NCI-H2029 treated with DMSO at 0.1 percent for 48 hours (cell line): Measurements from ENCODE around the gene WRAP53.

Experiments used
- DNase-seq: peaks from one replicate; lab custom pipeline; 2025; lab: John Stamatoyannopoulos, UW

The WRAP53 gene

DNA sequence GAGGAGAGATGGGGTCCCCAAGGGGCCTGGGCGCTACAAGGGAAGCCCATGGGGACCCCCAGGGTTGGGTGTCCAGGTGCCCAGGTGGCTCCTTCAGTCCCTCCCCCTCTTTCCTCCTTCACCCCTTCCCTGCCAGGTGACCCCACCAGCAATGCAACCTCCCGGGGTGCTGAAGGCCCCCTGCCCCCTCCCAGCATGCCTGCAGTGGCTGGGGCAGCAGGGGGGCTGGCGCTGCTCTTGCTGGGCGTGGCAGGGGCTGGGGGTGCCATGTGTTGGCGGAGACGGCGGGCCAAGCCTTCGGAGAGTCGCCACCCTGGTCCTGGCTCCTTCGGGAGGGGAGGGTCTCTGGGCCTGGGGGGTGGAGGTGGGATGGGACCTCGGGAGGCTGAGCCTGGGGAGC lies 20.8 kb downstream of the WRAP53 start:
- DNase-seq: no peak

DNA sequence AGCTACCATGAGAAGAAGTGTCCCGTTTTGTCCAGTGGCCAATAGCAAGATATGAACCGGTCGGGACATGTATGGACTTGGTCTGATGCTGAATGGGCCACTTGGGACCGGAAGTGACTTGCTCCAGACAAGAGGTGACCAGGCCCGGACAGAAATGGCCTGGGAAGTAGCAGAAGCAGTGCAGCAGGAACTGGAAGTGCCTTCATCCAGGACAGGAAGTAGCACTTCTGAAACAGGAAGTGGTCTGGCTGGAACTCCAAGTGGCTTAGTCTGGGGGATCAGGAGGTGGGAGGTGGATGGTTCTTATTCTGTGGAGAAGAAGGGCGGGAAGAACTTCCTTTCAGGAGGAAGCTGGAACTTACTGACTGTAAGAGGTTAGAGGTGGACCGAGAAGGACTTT lies 22.0 kb downstream of the WRAP53 start:
- DNase-seq: no peak

DNA sequence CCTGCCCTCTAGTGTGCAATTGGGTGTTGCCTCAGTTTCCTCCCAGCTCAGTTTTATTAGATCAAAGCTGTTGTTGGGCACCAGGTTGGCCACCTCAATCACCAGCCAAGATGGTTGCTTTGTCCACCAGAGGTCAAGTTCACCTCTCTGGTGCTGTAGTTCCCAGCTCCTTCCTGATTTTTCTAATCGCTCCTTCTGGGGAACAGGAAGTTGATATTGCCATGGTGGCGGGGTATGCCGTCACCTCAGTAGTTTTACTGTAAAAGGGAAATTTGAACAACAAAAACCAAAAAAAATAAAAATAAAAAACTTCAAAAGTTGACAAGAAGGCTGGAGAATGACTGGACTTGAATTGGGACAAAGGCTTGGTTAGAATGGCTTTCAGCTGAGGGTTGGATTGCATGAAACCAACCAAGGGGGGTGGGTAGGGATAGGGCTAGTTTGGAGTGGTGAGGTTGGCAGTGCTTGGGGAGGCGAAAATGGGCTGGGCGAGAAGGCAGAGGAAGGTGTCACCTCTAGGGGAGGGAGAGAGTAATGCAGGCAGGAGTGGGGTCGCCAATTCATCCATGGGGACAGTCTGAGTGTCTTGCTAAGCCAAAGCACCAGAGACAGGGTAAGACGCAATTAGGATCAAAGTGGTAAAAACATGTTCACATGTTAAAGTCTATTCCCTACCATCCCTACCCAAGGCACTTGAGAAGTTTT lies 22.9 kb downstream of the WRAP53 start:
- DNase-seq: no peak

DNA sequence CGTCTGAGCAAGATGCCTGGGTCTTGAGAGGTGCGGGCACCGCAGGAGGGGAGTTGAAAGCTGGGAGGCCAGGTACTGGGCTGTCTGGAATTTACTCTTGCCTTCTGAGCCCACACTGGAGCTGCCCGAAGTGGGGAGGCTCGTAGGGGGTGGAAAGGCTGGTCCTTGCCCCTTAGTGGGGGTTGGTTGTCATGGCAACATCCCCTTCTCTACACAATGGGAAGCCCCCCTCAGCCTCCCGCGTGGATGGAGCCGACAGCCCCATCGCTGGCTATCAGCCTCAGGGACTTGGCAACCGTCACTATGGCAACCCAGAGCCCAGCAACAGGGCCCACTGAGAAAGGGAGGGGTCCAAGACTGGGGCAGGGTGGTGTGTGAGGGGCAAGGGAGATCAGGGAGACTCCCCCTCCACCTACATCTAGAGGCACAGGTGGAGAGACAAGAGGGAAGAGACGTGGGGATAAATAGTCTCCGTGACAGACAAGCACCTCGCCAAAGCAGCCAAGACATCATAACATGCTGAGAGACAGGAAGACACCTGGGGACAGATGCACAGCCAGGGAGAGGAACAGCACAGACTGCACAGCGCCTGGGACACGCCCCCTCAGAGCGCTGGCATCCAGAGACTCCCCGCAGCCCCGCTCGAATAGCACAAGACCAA lies 24.0 kb downstream of the WRAP53 start:
- no peak for DNase-seq

DNA sequence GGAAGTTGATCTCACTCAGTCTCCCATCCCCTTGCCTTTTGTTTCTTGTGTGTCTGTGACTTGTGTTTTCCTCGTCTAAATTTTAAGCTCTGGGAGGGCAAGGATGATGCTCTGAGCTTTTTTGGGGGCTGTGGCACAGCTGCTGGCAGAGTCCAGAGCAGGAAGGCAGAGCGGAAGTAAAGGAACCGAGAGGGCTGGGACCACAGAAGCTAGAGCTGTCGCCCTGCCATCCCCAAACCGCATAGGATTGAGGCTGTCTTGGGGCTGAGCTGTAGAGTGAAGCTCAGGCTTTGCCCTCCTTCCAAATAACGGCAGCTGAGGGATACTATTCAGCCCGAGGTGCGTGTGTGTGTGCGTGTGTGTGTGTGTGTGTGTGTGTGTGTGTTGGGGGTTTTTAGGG lies 25.5 kb downstream of the WRAP53 start:
- DNase-seq: no peak

DNA sequence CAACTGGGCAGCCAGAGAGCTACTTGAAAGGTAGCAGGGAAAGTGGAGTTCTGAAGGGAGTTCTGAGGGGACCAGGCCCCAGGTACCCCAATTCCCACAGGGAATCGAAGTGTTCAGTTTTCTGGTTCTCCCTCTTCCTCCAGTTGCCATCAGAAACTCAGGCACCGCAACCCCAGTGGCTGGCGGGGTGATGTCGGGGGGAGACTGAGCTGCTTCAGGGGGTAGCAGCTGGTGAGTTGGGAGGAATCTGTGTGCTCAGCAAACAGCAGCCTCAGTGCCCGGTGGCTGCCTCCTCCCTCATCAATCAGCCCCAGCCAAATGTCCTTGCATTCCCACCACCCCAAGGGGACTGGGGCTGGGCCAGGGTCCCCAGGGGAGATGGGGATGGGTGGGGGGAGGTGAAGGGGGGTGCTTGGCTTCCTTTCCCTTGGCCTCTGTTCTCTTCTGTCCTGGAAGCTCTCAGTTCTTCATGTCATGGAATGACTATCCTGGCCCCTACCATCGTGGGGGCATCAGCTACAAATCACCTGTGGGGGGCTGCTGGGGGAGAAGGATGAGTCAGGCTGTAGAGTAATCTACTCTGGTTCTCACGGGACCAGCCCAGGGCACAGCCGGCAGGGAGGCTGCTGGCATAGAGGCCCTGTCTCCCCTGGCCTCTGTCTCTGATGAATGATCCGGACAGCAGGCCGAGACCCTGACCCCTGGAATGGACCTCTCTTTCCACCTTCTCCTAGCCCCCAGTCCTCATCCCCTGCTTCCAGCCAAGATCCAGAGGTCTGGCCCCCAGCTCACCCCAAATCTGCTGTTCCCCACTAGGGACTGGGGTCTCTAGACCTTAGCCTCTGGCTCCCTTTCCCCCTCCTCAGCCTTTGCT lies 26.7 kb downstream of the WRAP53 start:
- DNase-seq: no peak

DNA sequence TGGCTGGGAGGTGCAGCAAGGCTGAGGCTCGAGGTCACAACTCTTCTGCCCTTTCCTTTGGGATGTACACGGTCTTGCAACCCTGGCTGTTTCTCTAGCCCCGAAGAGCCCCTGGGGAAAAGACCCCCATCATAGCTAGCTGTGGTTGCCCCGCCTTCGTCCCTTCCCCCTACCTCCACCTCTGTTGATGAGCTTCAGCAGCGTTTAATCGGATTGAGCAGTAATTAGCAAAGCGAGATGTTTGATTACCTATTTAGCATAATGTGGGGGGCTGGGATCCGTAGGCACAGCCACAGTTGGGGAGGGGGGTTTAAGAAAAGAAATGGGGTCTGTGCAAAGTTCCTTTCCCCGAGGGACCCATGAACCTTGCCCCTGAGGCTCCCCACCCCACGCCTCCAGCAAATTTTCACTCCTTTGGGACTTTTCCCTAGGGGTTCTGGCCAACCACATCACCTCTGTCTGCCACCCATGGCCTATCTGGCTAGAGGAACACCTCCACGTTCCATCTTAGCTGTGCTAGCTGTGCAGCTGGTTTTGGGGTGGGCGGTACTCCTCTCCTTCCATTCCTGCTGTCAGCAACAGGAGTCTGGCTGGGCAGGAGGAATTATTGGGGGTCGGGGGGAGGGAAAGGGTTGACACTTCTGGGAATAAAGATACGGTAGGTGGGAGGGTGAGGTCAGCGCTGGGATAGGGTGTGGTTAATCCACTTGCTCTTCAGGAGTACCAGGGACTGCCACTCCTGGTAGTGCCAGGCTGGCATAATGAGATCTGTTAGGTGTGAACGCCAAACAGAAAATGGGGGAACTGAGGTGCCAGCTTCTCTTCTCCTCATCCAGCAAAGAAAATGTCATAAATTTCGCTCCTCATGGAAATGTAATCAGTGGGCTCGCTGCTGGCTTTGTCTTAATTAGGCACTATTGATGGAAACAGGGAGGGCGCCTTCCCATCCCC lies 27.9 kb downstream of the WRAP53 start:
- DNase-seq: no peak

DNA sequence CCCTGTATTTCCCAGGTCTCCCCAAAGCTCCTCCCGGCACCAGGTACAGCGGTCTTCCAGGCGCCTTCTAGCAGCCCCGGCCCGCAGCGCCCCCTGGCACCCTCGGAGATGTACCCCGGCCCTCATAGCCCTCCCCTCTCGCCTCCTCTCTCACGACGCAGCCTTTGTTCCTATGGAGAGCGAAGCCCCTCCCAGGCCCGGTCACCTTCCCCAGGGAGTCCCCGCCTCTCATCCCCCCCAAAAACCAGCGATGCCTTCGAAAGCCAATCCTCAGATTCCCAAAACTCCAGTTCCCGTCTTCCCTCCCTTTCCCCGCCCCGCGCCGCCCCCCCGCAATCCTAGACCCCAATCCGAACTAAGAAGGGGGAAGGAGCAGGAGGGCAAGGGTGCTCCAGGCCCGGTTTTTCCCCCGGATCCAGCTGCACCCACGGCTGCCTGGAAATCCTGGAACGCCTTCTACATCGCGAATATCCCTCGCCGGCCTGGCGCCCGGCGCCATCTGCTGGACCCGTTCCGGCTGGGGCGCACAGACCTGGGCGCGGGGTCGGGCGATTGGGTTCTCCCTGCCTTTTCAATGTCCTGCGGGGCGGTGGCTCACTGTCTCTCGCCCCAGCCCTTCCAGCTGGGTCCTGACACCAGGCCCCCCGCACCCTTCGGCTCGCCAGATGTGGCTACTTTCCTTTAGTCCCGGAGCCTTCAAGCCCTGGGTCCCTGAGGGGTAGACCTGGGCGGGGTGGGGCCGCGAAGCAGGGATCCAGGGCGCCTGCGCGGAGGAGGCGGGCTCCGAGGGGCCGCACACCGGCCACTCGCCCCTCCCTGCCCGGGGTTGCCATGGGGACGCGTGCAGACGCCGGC lies 28.9 kb downstream of the WRAP53 start, which contains the start of gene DNAH2:
TSS of gene DNAH2 (plus strand) at position 844 of the 855 bp plus-strand sequence. CDS start 1,991 bp downstream, outside the sequence.
- no peak for DNase-seq

DNA sequence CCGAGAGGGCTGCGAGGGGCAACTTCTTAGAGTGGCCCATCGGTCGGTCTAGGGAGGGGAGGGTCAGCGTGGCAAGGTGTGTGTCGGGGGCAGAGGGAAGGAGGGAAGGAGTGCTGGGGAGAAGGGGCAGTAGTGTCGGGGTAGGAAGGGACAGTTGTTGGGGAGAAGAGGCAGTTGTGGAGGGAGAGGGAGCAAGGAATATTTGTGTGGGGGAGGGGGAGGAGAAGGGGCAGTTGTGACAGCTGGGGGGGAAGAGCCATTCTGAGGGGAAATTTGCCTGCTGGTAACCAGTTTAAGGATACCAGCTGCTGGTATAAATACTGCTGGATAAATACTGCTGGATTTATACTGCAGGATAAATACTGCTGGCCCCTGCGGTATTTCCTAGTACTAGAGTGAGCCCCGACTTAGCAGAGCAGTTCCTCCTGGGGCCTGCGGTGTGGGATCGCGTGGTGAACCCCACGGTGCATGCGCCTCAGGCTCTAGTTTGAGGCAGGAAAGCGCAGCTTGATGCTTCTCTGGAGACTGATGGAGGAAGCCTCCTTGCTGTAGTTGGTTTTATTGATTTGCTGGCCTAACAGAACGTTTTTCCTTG lies 29.6 kb downstream of the WRAP53 start:
- no peak for DNase-seq

DNA sequence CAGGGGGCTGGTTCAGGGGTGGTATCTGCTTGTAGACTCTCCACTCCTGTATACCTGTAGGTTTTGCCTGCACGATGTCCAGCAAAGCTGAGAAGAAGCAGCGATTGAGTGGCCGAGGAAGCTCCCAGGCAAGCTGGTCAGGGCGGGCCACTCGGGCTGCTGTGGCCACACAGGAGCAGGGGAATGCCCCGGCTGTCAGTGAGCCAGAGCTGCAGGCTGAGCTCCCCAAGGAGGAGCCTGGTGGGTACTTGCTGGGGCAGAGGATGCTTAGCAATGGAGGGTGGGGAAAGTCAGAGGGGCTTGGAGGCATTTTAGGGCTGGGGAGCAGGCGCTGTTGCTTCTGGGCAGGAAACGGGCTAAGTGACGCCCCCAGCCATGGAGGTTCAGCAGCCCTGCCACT lies 31.4 kb downstream of the WRAP53 start:
- DNase-seq: no peak

DNA sequence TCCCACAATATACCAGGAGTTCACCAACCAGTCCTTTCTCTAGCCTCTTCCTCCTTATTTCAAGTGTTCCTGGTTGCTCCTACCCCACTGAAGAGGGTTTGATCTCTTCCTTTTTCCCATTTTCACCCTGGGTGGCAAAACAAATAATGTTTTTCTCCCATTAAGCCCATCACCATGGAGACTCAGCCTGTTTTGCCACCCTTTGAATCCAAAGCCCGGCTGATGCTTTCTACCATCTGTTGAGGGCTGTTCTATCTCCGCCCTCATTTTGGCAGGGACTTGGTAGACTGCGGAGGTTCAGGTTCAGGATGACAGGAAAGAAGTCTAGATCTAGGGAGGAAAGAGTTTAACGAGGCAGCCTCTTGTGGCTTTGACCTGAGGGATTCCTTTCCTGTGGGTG lies 31.8 kb downstream of the WRAP53 start:
- no peak for DNase-seq

DNA sequence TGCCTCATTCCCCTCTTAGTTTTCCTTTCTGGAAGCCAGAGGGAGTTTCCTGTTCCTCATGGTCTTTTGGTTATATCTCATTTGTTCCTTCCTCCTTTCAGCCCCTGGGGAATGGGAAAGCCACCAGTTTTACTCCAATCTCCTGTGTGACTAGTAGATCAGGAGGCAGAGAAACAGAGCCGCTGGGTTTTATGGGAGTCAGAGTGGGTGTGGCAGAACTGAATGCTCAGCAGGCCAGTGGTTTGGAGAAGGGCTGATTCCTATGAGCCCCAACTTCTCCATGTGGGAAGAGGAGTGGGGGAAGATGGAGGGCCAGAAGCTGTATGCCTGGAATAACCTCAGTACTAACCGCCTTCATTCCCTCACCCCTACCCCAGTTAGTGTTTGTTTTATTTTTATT lies 33.3 kb downstream of the WRAP53 start:
- DNase-seq: no peak

DNA sequence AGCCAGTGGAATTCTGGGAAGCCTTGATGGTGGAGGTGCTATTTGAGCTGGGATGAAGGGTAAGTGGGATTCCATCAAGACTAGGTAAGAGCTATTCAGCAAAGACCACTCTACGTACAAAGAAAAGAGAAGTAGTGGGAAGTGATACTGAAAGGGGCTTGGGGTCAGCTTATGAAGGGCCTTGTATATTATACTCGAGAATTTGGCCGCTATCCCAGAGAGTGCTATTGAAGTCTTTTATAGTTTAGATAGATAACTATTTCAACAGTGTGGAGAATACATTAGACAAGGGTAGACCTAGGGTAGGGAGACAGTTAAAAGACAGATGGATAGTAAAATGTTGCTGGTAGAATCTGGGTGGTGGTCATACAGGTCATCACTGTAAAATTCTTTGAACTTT lies 39.6 kb downstream of the WRAP53 start:
- no peak for DNase-seq

DNA sequence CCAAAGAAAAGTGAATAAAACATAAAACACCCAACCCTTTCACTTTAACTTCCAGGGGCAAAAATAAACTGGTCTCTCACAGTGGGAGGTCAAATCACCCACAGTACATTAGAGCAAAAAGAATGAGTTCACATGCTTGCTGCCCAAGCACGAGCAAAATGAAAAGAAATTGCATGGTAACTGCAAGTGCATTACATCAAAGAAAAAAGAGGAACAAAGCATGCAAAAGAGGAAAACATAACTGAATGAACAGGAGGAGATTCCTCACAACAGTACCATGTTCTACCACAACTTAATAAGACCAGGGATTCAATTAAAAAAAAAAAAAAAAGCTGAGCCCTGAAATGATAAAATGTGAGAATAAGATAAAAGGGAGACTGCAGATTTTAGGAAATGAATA lies 41.5 kb downstream of the WRAP53 start:
- DNase-seq: no peak

DNA sequence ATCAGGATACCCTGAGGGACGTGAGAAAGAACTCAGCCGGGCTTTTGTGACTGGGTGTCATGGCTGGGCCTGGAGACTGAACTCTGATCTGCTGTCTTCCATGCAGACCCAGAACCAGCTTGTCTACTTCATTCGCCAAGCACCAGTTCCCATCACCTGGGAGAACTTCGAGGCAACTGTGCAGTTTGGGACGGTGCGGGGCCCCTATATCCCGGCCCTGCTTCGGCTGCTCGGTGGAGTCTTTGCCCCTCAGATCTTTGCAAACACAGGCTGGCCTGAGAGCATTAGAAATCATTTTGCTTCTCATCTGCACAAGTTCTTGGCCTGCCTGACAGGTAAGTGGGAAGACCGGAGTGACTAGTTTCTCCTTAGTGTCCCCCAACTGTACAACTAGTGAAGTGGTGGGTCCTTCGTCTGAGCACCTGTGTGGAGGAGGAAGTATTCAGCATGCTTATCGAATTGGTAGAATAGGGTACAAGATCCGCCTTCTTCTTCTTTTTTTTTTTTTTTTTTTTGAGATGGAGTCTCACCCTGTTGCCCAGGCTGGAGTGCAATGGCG lies 44.8 kb downstream of the WRAP53 start:
- no peak for DNase-seq

DNA sequence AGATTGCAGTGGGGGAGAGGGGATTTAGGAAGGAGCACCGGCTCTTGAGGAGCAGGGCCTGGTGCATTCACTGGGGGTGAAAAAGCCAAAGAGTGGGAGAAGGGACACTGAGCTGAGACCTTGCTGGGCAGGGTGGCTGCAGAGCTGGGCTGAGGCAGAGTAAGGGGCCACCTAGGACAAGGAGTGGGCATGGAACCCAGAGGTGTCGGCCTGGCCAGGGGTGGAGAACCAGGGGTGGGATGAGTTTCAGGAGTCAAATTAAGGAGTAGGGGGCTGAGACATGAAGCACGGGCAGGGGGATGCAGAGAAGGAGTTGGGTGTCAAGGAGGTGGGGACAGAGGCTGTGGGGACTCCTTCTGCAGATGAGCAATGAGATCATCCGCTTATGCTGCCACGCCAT lies 49.3 kb downstream of the WRAP53 start:
- no peak for DNase-seq

DNA sequence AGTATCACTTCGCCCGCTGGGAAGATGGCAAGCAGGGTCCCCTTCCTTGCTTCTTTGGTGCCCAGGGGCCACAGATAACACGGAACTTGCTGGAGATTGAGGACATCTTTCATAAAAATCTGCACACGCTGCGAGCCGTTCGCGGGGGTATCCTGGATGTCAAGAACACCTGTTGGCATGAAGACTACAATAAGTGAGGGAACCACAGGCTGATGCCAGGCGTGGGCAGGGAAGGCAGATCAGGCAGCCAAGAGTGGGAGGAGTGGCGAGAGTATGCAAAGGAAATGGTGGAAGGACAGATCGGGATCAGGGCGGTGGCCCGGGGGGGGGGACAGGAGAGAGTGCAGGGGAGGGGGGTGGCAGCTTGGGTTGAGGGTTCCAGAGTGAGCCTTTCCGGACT lies 51.5 kb downstream of the WRAP53 start:
- no peak for DNase-seq

DNA sequence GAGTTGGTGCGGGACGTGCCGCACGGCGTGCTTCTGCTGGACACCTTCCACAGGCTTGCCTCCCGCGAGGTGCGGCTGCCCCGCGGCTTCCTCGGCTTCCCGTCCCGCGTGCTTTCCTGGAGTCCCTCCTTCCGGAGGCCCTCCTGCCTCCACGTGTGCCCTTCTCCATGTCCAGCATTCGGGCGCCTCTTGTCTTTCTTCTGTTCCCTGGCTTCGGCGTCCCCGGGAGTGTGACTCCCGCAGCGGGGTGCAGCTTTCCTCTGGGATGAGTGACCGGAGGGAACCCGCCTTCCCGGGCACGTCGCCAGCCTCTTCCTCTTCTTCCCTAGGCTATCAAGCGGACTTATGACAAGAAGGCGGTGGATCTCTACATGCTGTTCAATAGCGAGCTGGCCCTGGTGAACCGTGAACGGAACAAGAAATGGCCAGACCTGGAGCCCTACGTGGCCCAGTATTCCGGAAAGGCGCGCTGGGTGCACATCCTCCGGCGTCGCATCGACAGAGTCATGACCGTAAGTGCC lies 52.3 kb downstream of the WRAP53 start:
- DNase-seq: no peak

DNA sequence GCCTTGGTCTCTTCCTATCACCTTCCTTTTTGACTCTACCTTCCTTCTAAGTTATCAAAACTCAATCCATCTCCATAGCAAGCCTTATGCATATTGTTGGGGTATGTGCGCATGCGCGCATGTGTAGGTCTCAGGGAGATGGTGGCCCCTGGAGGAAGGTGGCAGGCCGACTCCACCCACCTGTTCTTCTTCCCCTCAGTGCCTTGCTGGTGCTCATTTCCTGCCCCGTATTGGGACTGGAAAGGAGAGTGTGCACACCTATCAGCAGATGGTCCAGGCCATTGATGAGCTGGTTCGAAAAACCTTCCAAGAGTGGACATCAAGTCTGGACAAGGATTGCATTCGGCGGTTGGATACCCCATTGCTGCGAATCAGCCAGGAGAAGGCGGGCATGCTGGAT lies 54.5 kb downstream of the WRAP53 start:
- no peak for DNase-seq

DNA sequence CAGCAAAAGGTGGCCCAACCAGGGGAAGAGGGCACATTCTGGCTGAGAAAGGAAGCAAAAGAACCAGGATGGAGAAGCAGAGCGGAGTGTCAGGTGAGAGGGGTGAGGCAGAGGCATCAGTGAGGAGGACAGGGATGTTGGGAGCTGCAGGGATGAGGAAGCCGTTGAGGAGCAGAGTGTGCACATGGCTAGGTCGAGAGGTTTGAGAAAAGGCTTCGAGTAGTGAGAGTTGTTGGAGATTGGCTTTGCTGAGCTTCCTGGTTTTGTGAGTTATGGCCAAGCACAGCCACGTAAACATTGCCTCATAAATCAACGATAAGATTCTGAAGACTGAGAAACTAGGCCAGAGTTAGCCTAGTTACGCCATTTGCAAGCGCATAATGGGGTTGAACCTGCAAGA lies 56.1 kb downstream of the WRAP53 start:
- no peak for DNase-seq
